ENCODE results near the gene EXD3. TPM values are rescaled to one million over a fixed set of nuclear protein-coding genes. Genes with fewer than 3 reads are reported as not detected.
"Not testable (repeated sequence)": the region's sequence is repeated elsewhere in the genome, so short reads cannot be mapped to it uniquely, and the experiment has no call there.

Gene EXD3
- total and polyA plus RNA-seq, 2 donors (not counting 1 experiment from before 2014, with no cell fraction given), result 2.6 to 13.0 TPM

- Histone ChIP-seq H3K4me2 (ENCODE audit: extremely low read depth, insufficient read depth, low read length) (no peak overlapping the region), H3K9ac (ENCODE audit: insufficient read depth, low read length) (no peak overlapping the region), H3K4me3 (replicated peaks in 1 of 4; ENCODE audit: control extremely low read depth in 1 of 4, insufficient read depth in 1 of 4, low read depth in 3 of 4, low read length in 4 of 4) (no peak overlapping the region), H3K9me3 (ENCODE audit: control insufficient read depth, insufficient read depth, low read depth, low read length) (no peaks in the 10 kb centered on the region), H3K4me1 (ENCODE audit: control insufficient read depth, extremely low read depth, insufficient read depth, low read length) (no peaks in the 10 kb centered on the region), H3K36me3 (ENCODE audit: control insufficient read depth, insufficient read depth, low read length) (no peaks in the 10 kb centered on the region), H2AFZ (ENCODE audit: low read length) (no peak overlapping the region), H4K20me1 (ENCODE audit: control insufficient read depth, extremely low read depth, insufficient read depth, low read length) (no peaks in the 10 kb centered on the region), H3K79me2 (ENCODE audit: control insufficient read depth, insufficient read depth, low read length) (no peaks in the 10 kb centered on the region), H3K27ac (ENCODE audit: insufficient read depth, low read length) (no peak overlapping the region), H3K27me3 (ENCODE audit: control insufficient read depth, insufficient read depth, low read length) (peaks cover 2% of the 10 kb centered on the region)
- no peak for DNase-seq (ENCODE audit: low read depth in 2 of 2)
- TF ChIP-seq CTCF (conservative IDR thresholded peaks at IDR 0.05 in 1 of 2, IDR thresholded peaks at IDR 0.05 in 1 of 2; ENCODE audit: low read depth in 1 of 2, low read length in 2 of 2), result no peak
- TF ChIP-seq EZH2 (IDR thresholded peaks at IDR 0.05; ENCODE audit: low read length, missing control alignments), result no peak
These were observed 44.9 kb upstream of the EXD3 start for GRCh38 chr9:137467896-137468295.

GRCh38 chr9:137467161-137467581 lies 44.2 kb upstream of the EXD3 start:
- H3K27me3 ChIP-seq (ENCODE audit: control insufficient read depth, insufficient read depth, low read length), result peaks cover 2% of the 10 kb centered on the region
- H3K4me3 ChIP-seq (replicated peaks in 1 of 4; ENCODE audit: control extremely low read depth in 1 of 4, insufficient read depth in 1 of 4, low read depth in 3 of 4, low read length in 4 of 4), result no peak overlapping the region
- H3K79me2 ChIP-seq (ENCODE audit: control insufficient read depth, insufficient read depth, low read length), result no peaks in the 10 kb centered on the region
- H3K4me2 ChIP-seq (ENCODE audit: extremely low read depth, insufficient read depth, low read length), result no peak overlapping the region
- H4K20me1 ChIP-seq (ENCODE audit: control insufficient read depth, extremely low read depth, insufficient read depth, low read length), result no peaks in the 10 kb centered on the region
- H3K36me3 ChIP-seq (ENCODE audit: control insufficient read depth, insufficient read depth, low read length), result no peaks in the 10 kb centered on the region
- no peaks in the 10 kb centered on the region for H3K4me1 ChIP-seq (ENCODE audit: control insufficient read depth, extremely low read depth, insufficient read depth, low read length)
- no peak overlapping the region for H3K27ac ChIP-seq (ENCODE audit: insufficient read depth, low read length)
- no peak overlapping the region for H3K9ac ChIP-seq (ENCODE audit: insufficient read depth, low read length)
- H2AFZ ChIP-seq (ENCODE audit: low read length), result no peak overlapping the region
- H3K9me3 ChIP-seq (ENCODE audit: control insufficient read depth, insufficient read depth, low read depth, low read length), result no peaks in the 10 kb centered on the region
- no peak for DNase-seq (ENCODE audit: low read depth in 2 of 2)
- no peak for TF ChIP-seq CTCF (conservative IDR thresholded peaks at IDR 0.05 in 1 of 2, IDR thresholded peaks at IDR 0.05 in 1 of 2; ENCODE audit: low read depth in 1 of 2, low read length in 2 of 2)
- TF ChIP-seq EZH2 (IDR thresholded peaks at IDR 0.05; ENCODE audit: low read length, missing control alignments), result no peak

GRCh38 chr9:137466389-137467085 lies 43.6 kb upstream of the EXD3 start:
- not testable (repeated sequence) for H4K20me1 ChIP-seq (ENCODE audit: control insufficient read depth, extremely low read depth, insufficient read depth, low read length); H3K4me2 ChIP-seq (ENCODE audit: extremely low read depth, insufficient read depth, low read length); H3K27me3 ChIP-seq (ENCODE audit: control insufficient read depth, insufficient read depth, low read length); H3K27ac ChIP-seq (ENCODE audit: insufficient read depth, low read length); H3K36me3 ChIP-seq (ENCODE audit: control insufficient read depth, insufficient read depth, low read length); H3K4me3 ChIP-seq (replicated peaks in 1 of 4; ENCODE audit: control extremely low read depth in 1 of 4, insufficient read depth in 1 of 4, low read depth in 3 of 4, low read length in 4 of 4); H3K4me1 ChIP-seq (ENCODE audit: control insufficient read depth, extremely low read depth, insufficient read depth, low read length); H3K9ac ChIP-seq (ENCODE audit: insufficient read depth, low read length); DNase-seq (ENCODE audit: low read depth in 2 of 2); H2AFZ ChIP-seq (ENCODE audit: low read length); H3K79me2 ChIP-seq (ENCODE audit: control insufficient read depth, insufficient read depth, low read length); H3K9me3 ChIP-seq (ENCODE audit: control insufficient read depth, insufficient read depth, low read depth, low read length)
